ENCODE measurements around the gene SERPINE2. TPM values are rescaled to one million over a fixed set of nuclear protein-coding genes. Genes with fewer than 3 reads are reported as not detected.

The SERPINE2 gene
- total RNA-seq, 1 donor from 2014 or later = 24.6 TPM

GRCh38 chr2:224084266-224084892 lies 45.3 kb upstream of the SERPINE2 start:
- no peaks in the 10 kb centered on the region for H3K4me1 Mint-ChIP-seq (ENCODE audit: low read depth, unreplicated experiment)

GRCh38 chr2:224083638-224084037 lies 44.6 kb upstream of the SERPINE2 start:
- Mint-ChIP-seq H3K9me3 (ENCODE audit: unreplicated experiment) (no peaks in the 10 kb centered on the region), H3K27me3 (ENCODE audit: unreplicated experiment) (no peaks in the 10 kb centered on the region), H3K4me3 (ENCODE audit: unreplicated experiment) (no peak overlapping the region), H3K27ac (ENCODE audit: unreplicated experiment) (no peak overlapping the region), H3K36me3 (ENCODE audit: unreplicated experiment) (no peaks in the 10 kb centered on the region), H3K4me1 (ENCODE audit: low read depth, unreplicated experiment) (no peaks in the 10 kb centered on the region)
- TF ChIP-seq CTCF (IDR thresholded peaks at IDR 0.05; ENCODE audit: partially characterized antibody, unreplicated experiment) = no peak
- no peak for DNase-seq

More at GRCh38 chr2:224084266-224084892, 45.3 kb upstream of the SERPINE2 start:
- Mint-ChIP-seq H3K27ac (ENCODE audit: unreplicated experiment) (no peak overlapping the region), H3K27me3 (ENCODE audit: unreplicated experiment) (no peaks in the 10 kb centered on the region), H3K4me3 (ENCODE audit: unreplicated experiment) (no peak overlapping the region), H3K36me3 (ENCODE audit: unreplicated experiment) (no peaks in the 10 kb centered on the region), H3K9me3 (ENCODE audit: unreplicated experiment) (no peaks in the 10 kb centered on the region)
- no peak for TF ChIP-seq CTCF (IDR thresholded peaks at IDR 0.05; ENCODE audit: partially characterized antibody, unreplicated experiment)
- DNase-seq = no peak

- Mint-ChIP-seq H3K9me3 (ENCODE audit: unreplicated experiment) (peaks cover 4% of the 10 kb centered on the region), H3K36me3 (ENCODE audit: unreplicated experiment) (no peaks in the 10 kb centered on the region), H3K27me3 (ENCODE audit: unreplicated experiment) (no peaks in the 10 kb centered on the region), H3K4me1 (ENCODE audit: low read depth, unreplicated experiment) (no peaks in the 10 kb centered on the region), H3K4me3 (ENCODE audit: unreplicated experiment) (no peak overlapping the region), H3K27ac (ENCODE audit: unreplicated experiment) (no peak overlapping the region)
- TF ChIP-seq CTCF (IDR thresholded peaks at IDR 0.05; ENCODE audit: partially characterized antibody, unreplicated experiment) = no peak
- DNase-seq = no peak
Measured at GRCh38 chr2:224078656-224079055, 39.6 kb upstream of the SERPINE2 start.

- H3K4me1 Mint-ChIP-seq (ENCODE audit: low read depth, unreplicated experiment) = peaks cover 4% of the 10 kb centered on the region
- TF ChIP-seq CTCF (IDR thresholded peaks at IDR 0.05; ENCODE audit: partially characterized antibody, unreplicated experiment) = no peak
- H3K4me3 Mint-ChIP-seq (ENCODE audit: unreplicated experiment) = no peak overlapping the region
- H3K27me3 Mint-ChIP-seq (ENCODE audit: unreplicated experiment) = no peaks in the 10 kb centered on the region
- DNase-seq = no peak
- no peak overlapping the region for H3K27ac Mint-ChIP-seq (ENCODE audit: unreplicated experiment)
- H3K9me3 Mint-ChIP-seq (ENCODE audit: unreplicated experiment) = peaks cover 4% of the 10 kb centered on the region
- H3K36me3 Mint-ChIP-seq (ENCODE audit: unreplicated experiment) = no peaks in the 10 kb centered on the region
Measured at GRCh38 chr2:224077773-224078507, 38.9 kb upstream of the SERPINE2 start.

GRCh38 chr2:224075588-224075987 lies 36.5 kb upstream of the SERPINE2 start:
- no peak for TF ChIP-seq CTCF (IDR thresholded peaks at IDR 0.05; ENCODE audit: partially characterized antibody, unreplicated experiment)
- no peaks in the 10 kb centered on the region for H3K27me3 Mint-ChIP-seq (ENCODE audit: unreplicated experiment)
- H3K27ac Mint-ChIP-seq (ENCODE audit: unreplicated experiment) = no peak overlapping the region
- peaks cover 4% of the 10 kb centered on the region for H3K9me3 Mint-ChIP-seq (ENCODE audit: unreplicated experiment)
- peaks cover 7% of the 10 kb centered on the region for H3K4me1 Mint-ChIP-seq (ENCODE audit: low read depth, unreplicated experiment)
- H3K36me3 Mint-ChIP-seq (ENCODE audit: unreplicated experiment) = no peaks in the 10 kb centered on the region
- no peak overlapping the region for H3K4me3 Mint-ChIP-seq (ENCODE audit: unreplicated experiment)
- no peak for DNase-seq
